Measurements from ENCODE around the gene HNRNPUL2.

HNRNPUL2 gene

DNA sequence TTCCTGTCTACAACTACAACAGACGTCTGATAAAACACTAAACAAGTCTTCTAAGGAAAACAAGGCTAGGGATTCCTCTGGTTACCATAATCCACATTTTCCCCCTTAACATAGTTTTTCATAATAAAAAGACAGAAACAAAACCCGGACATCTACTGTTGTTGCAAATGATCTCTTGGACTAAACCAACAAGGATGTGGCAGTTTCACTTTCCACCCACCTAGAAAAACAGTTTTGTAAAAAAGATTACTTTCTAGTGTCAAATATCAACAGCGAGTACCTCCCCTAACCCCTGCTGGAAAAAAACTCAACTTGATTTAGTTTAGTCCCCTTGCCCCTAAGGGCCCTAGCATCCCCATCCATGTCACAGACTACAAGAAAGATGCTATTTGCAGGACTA lies 14.4 kb downstream of the HNRNPUL2 start:
- TF ChIP-seq, protein P1, sequence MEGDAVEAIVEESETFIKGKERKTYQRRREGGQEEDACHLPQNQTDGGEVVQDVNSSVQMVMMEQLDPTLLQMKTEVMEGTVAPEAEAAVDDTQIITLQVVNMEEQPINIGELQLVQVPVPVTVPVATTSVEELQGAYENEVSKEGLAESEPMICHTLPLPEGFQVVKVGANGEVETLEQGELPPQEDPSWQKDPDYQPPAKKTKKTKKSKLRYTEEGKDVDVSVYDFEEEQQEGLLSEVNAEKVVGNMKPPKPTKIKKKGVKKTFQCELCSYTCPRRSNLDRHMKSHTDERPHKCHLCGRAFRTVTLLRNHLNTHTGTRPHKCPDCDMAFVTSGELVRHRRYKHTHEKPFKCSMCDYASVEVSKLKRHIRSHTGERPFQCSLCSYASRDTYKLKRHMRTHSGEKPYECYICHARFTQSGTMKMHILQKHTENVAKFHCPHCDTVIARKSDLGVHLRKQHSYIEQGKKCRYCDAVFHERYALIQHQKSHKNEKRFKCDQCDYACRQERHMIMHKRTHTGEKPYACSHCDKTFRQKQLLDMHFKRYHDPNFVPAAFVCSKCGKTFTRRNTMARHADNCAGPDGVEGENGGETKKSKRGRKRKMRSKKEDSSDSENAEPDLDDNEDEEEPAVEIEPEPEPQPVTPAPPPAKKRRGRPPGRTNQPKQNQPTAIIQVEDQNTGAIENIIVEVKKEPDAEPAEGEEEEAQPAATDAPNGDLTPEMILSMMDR (IDR thresholded peaks at IDR 0.05; ENCODE audit: low read depth, low read length) = no peak
- H3K4me3 ChIP-seq (ENCODE audit: low read depth, low read length) = no peak overlapping the region

DNA sequence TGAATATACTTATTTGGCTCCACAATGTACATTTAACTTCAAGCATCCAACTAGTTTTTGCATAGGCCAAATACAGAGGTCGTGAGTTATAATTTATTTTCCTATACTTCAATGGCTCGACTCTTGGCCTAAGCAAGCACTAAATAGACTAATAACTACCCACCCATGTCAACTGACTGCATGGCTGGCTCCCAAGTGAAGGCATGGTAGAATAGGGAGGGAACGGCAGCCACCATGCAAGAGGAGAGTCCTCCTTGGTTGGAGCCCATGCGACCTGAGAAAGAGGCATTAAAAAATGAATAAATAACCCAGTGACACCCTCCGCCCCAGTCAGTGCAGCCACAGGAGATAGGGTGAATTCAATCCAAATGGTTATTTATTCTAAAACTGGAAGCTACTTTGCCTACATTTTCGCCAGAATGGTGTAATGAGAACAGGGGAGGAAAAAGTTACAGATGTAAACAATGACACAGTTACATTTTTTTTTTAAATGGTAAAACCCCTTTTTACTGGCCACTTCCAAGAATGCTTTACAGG lies 14.9 kb downstream of the HNRNPUL2 start:
- no peak overlapping the region for H3K4me3 ChIP-seq (ENCODE audit: low read depth, low read length)
- TF ChIP-seq, protein P1 (IDR thresholded peaks at IDR 0.05; ENCODE audit: low read depth, low read length) = no peak

DNA sequence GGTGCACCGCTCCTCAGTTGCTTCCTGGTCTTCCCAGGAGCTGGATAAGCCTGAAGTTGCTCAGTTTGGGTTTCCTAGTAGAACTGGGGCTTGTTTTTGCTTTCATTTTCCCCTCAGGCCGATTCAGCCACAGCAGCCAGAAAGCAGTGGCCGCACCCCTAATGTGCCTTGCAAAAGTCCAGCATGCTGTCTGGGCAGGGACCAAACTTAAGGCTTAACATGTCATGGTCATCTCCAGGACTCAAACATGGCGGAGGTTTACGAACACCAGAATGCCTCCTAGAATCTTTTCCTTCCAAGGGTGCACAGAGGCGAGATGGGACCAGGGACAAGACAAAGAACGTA lies 17.3 kb downstream of the HNRNPUL2 start:
- TF ChIP-seq, protein P1 (IDR thresholded peaks at IDR 0.05; ENCODE audit: low read depth, low read length) = no peak
- peak overlapping the region; percentile 60 for H3K4me3 ChIP-seq (ENCODE audit: low read depth, low read length)

DNA sequence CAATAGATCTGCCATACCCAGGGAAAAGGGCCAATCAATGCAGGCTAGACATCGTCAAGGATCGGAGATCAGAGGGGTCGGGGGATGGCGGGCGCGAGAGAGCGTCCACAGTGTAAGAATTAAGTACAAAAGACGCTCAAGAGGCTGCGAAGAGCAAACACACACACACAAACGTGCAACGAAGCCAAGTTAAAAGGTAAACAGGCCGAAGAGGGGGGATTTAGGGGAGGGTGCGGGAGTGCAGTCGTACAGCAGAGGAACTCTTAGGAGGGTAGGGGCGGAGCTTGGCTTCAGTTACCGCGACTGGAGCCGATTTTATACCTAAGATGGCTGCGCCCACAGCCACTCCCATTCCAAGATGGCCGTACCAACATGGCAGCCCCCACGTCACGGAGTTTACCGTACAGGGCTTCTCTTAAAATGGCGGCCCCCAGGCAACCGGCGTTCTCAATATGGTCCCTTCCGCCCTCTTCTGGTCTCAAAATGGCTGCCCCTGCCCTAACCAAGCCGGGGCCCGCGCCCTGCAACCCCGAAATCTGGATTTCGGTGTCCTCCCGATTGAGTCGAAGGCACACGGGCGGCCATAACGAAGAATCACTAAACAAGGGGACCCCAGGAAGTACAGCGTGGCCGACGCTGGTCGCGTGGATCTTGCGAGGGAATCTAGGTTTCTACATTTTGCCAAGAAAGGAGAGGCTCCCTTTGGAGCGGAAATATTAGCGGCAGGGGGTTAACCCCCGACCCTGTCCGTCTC lies 17.8 kb downstream of the HNRNPUL2 start:
- TF ChIP-seq, protein P1 (IDR thresholded peaks at IDR 0.05; ENCODE audit: low read depth, low read length) = no peak

DNA sequence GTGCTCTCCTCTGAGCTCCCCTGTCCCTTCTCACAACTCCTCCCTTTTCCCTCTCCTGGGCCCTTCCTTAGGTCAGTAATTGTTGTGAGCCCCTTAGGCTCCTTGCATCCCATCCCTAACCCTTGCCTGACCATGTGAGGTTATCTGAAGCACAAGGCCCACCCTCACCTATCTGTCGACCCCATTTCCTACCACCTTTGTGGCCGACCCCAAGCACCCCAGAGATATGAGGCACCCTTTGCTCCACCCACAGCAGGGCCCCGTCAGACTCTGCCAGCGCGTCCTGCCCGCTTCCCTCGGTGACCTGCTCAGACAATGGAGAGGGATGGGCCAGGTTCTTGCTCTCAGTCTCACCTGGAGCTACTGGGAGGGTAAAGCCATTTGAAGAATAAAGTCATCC lies 18.5 kb downstream of the HNRNPUL2 start:
- H3K4me3 ChIP-seq (ENCODE audit: low read depth, low read length) = peak overlapping the region; percentile 60
- TF ChIP-seq, protein P1 (IDR thresholded peaks at IDR 0.05; ENCODE audit: low read depth, low read length) = no peak

More for the DNA sequence above, 17.8 kb downstream of the HNRNPUL2 start:
- H3K4me3 ChIP-seq (ENCODE audit: low read depth, low read length) = peak overlapping the region; percentile 60

DNA sequence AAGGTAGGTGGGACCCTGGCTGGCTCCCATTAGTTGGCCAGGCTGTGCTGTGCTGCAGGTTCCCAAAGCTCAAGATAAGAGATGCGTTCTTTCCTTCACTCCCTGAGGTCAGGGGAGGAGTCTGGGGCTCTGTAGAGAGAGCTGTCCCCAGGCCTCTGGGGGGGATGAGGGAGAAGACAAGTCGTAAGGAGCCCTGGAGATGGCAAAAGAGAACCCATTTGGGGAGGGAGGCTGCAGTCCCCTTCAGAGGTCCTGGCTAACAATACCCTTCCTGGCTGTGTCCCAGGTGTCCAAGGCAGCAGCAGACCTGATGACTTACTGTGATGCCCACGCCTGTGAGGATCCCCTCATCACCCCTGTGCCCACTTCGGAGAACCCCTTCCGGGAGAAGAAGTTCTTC lies 18.9 kb downstream of the HNRNPUL2 start:
- peak overlapping the region; percentile 60; the same call in 1 of the 2 replicates for H3K4me3 ChIP-seq (ENCODE audit: low read depth, low read length)
- TF ChIP-seq, protein P1 (IDR thresholded peaks at IDR 0.05; ENCODE audit: low read depth, low read length) = no peak

DNA sequence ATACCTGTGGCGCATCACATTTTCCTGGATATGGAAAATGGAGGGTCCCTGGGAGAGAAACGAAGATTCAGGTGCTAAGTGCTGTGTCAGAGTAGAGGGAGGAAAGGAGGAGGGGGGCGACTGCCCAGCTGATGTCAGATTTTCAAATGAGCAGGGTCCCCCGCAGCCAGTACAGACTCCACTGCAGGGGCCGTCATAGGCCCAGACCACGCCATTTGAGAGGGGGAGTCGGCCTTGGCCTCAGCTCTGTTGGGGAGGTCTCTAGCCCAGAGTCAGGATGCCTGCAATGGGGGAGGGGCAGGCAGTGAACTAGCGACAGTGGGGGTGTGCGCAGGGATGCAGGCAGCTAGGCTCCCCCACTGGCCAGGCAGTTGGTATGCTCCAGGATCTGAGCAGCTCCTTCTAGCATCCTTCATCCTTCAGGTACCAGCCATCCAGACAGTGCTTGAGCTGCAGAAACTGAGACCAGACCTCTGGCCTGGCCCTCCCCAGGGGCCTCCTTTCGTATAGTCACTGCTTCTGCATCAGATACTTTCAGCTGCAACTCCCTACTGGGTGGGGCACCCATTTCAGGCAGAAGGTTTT lies 19.9 kb downstream of the HNRNPUL2 start, which contains the start of the genes BSCL2 and GNG3:
BSCL2 (minus strand) TSS at position 148 of the 585 bp plus-strand sequence. CDS start 229 bp downstream, outside the sequence.
GNG3 (plus strand) TSS at position 400 of the 585 bp plus-strand sequence. CDS start 620 bp downstream, outside the sequence.
- peak within 1 kb of the TSS; percentile 73 for H3K4me3 ChIP-seq (ENCODE audit: low read depth, low read length)
- TF ChIP-seq, protein P1 (IDR thresholded peaks at IDR 0.05; ENCODE audit: low read depth, low read length) = no peak

Data from WI38 (cell line).